Neural progenitor cell (in vitro differentiated cells): ENCODE data around the gene GFER.

Experiments used
- CTCF ChIP-seq: fragments of 200-600 bp; sonication (generic); IDR thresholded peaks from 2 replicates; pipeline ENCODE4 v1.5.1; 2017; ENCODE audit warnings: antibody characterized with exemption, mild to moderate bottlenecking
- EZH2phosphoT487 ChIP-seq: fragments of 200-600 bp; sonication (generic); IDR thresholded peaks from 2 replicates; pipeline ENCODE4 v1.6.1; 2017; ENCODE audit warnings: antibody characterized with exemption

- no peak for TF ChIP-seq CTCF
- TF ChIP-seq EZH2phosphoT487, result no peak
These were observed 8.8 kb downstream of the GFER start for GRCh38 chr16:1992704-1993317.
